ENCODE results near the gene IFRD2.

DNA sequence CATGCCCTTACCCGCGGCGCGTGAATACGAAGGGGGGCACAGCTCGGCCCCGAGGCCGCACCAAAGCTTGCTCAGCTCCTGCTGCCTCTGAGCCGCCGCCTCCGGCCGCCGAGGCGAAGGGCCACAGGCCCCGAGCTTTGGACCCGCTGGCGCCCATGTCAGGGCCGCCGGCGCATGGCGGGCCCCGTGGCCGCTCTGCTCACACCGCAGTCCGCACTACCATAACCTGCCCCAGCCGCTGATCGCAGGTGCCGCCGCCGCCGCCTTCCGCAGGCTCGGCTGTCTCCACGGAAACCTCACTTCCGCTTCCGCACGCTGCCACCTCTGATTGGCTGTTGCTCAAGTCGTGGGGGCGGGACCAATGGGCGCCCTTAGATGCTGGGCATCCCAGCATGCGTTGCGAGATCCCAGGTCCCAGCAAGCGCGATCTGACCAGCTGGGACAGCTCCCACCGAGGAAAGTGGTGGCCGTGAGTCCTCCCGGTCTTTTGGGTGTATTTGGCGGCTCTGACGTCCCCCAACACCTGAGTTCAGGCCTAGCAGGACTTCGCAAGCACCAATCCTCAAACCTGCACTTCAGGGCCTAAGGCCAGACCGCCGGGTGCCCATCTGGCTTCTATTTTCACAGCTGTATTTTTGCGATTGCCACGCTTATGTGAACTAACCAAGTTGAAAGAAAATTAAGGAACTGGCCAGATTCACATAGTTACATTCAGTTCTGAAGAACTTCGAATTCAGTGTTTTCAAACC is 35.9 kb upstream of the IFRD2 start, which contains the start of gene TUSC2:
- TF ChIP-seq, protein P1, sequence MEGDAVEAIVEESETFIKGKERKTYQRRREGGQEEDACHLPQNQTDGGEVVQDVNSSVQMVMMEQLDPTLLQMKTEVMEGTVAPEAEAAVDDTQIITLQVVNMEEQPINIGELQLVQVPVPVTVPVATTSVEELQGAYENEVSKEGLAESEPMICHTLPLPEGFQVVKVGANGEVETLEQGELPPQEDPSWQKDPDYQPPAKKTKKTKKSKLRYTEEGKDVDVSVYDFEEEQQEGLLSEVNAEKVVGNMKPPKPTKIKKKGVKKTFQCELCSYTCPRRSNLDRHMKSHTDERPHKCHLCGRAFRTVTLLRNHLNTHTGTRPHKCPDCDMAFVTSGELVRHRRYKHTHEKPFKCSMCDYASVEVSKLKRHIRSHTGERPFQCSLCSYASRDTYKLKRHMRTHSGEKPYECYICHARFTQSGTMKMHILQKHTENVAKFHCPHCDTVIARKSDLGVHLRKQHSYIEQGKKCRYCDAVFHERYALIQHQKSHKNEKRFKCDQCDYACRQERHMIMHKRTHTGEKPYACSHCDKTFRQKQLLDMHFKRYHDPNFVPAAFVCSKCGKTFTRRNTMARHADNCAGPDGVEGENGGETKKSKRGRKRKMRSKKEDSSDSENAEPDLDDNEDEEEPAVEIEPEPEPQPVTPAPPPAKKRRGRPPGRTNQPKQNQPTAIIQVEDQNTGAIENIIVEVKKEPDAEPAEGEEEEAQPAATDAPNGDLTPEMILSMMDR (IDR thresholded peaks at IDR 0.05; ENCODE audit: poor library complexity), result no peak
- TF ChIP-seq EZH2 (IDR thresholded peaks at IDR 0.05; ENCODE audit: borderline replicate concordance), result no peak
- TF ChIP-seq EZH2phosphoT487 (IDR thresholded peaks at IDR 0.05; ENCODE audit: low read depth, severe bottlenecking, unreplicated experiment), result no peak
